Uterus (tissue), 4 donors: ENCODE results near the gene THEM4. TPM values are rescaled to one million over a fixed set of nuclear protein-coding genes. Genes with fewer than 3 reads are reported as not detected.

Experiments used
- DNase-seq, 2 donors: peaks; one replicate each; pipeline ENCODE4 v3.0.0-alpha.2; 2019 to 2020
- H3K27ac ChIP-seq, 2 donors: fragments of 200-600 bp; sonication (generic); 1 replicate in 1 of 2; 2 replicates in 1 of 2; pipeline ENCODE4 v1.5.1; 2016 to 2018
- H3K27me3 ChIP-seq, 2 donors: fragments of 200-600 bp; sonication (generic); one replicate each; pipeline ENCODE4 v1.5.1; 2018 to 2019; ENCODE audit warnings: control low read depth in 1 of 2
- H3K36me3 ChIP-seq, 2 donors: fragments of 200-600 bp; sonication (generic); one replicate each; pipeline ENCODE4 v1.5.1; 2019; ENCODE audit warnings: control low read depth in 1 of 2
- H3K4me1 ChIP-seq, 2 donors: fragments of 200-600 bp; sonication (generic); one replicate each; pipeline ENCODE4 v1.5.1; 2018 to 2019; ENCODE audit warnings: control low read depth in 1 of 2
- H3K4me3 ChIP-seq, 2 donors: fragments of 200-600 bp; sonication (generic); 1 replicate in 1 of 2; 2 replicates in 1 of 2; pipeline ENCODE4 v1.5.1; 2018 to 2019; ENCODE audit warnings: mild to moderate bottlenecking in 1 of 2
- H3K9me3 ChIP-seq, 2 donors: fragments of 200-600 bp; sonication (generic); one replicate each; pipeline ENCODE4 v1.5.1; 2019; ENCODE audit warnings: control low read depth in 1 of 2
- POLR2A ChIP-seq, 2 donors: fragments of 450-650 bp; IDR thresholded peaks; one replicate each; pipeline ENCODE4 v1.6.1; 2016; ENCODE audit warnings: antibody characterized with exemption in 2 of 2, mild to moderate bottlenecking in 1 of 2, moderate library complexity in 1 of 2
- intact Hi-C: fragments of 100-400 bp; cut with DNase I; formaldehyde crosslinking; loops from one replicate; pipeline ENCODE4 v1.15.1; 2023; ENCODE audit warnings: low total_unique reads
- total RNA-seq, 4 donors: library from RNA; depleted of rRNA in 3 of 4; stranded (reverse); fragments of >200 nt in 3 of 4; gene quantifications; one replicate each; pipeline versions ENCODE4 v1.1.0 to v1.2.4, GENCODE V29; 2014 to 2023
- TF ChIP-seq, protein P1 (sequence below), 4 experiments: fragments of 200-600 bp in 2 of 4; fragments of 450-650 bp in 2 of 4; sonication (generic) in 2 of 4; IDR thresholded peaks; one replicate each; pipeline ENCODE4 v1.5.1; 2016 to 2019; ENCODE audit warnings: antibody characterized with exemption in 4 of 4, mild to moderate bottlenecking in 2 of 4, moderate library complexity in 1 of 4
- donor health status: DM: yes; HTN: yes; CAD: no.

The THEM4 gene
- total RNA-seq, 4 donors from 2014 or later: 11.5 to 56.4 (median 18.3) TPM

DNA sequence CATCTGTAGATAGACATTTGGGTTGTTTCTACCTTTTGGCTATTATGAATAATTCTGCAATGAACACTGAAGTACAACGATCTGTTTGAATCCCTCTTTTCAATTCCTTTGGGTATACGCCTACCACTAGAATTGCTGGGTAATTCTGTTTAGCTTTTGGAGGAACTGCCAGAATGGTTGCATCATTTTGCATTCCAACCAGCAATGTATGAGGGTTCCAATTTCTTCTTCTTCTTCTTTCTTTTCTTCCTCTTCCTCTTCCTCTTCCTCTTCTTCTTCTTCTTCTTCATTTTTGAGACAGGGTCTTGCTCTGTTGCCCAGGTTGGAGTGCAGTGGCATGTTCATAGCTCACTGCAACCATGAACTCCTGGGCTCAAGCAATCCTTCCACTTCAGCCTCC is 42.0 kb downstream of the THEM4 start:
- H3K36me3 ChIP-seq: no peaks in the 10 kb centered on the region
- H3K4me3 ChIP-seq: no peak overlapping the region
- DNase-seq: no peak
- intact Hi-C loops: no loop called here
- H3K27me3 ChIP-seq: no peaks in the 10 kb centered on the region
- H3K9me3 ChIP-seq: no peaks in the 10 kb centered on the region
- no peak overlapping the region for H3K27ac ChIP-seq
- TF ChIP-seq POLR2A (IDR thresholded peaks at IDR 0.05): no peak
- no peaks in the 10 kb centered on the region for H3K4me1 ChIP-seq

DNA sequence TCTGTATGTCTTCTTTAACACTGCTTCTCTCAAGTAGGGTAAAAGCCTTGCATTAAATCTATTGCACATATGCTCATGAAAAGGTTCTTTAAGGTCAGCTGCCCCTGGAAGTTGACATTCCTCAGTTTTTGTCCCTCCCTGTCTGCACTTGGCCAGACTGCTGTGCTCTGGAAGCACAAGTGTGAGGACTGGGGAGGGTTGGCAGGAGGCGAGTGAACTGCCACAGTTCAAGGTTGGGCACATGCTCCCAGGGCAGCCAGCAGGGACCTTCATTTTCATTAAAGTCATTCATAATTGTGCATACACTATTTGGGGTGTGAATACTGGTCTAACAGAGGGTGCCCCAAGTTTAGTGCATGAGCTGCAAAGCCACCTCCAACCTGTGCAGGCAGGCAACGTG is 44.9 kb downstream of the THEM4 start:
- no peaks in the 10 kb centered on the region for H3K27me3 ChIP-seq
- H3K9me3 ChIP-seq: no peaks in the 10 kb centered on the region
- intact Hi-C loops: no loop called here
- no peak overlapping the region for H3K27ac ChIP-seq
- TF ChIP-seq, protein P1, sequence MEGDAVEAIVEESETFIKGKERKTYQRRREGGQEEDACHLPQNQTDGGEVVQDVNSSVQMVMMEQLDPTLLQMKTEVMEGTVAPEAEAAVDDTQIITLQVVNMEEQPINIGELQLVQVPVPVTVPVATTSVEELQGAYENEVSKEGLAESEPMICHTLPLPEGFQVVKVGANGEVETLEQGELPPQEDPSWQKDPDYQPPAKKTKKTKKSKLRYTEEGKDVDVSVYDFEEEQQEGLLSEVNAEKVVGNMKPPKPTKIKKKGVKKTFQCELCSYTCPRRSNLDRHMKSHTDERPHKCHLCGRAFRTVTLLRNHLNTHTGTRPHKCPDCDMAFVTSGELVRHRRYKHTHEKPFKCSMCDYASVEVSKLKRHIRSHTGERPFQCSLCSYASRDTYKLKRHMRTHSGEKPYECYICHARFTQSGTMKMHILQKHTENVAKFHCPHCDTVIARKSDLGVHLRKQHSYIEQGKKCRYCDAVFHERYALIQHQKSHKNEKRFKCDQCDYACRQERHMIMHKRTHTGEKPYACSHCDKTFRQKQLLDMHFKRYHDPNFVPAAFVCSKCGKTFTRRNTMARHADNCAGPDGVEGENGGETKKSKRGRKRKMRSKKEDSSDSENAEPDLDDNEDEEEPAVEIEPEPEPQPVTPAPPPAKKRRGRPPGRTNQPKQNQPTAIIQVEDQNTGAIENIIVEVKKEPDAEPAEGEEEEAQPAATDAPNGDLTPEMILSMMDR (IDR thresholded peaks at IDR 0.05): no peak
- TF ChIP-seq POLR2A (IDR thresholded peaks at IDR 0.05): no peak
- DNase-seq: no peak
- H3K4me1 ChIP-seq: no peaks in the 10 kb centered on the region
- H3K4me3 ChIP-seq: no peak overlapping the region
- H3K36me3 ChIP-seq: no peaks in the 10 kb centered on the region

DNA sequence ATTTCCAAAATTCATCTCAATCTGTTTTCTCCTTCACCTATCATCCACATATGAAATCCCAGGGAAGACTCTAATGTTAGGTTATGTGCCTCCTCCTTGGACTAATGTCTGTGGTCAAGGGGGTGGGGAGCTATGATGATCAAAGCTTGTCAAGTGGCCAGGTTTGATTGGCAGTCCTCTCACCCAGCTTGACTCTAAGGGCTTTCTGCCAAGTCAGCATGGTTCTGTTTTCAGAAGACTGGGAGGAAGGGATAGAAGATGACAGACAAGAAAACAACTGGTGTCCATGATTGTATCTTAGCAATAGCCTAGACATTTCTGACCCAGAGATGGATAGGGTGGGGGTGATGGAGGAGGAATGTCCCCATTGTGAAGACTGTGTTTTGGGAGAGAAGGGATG is 46.7 kb downstream of the THEM4 start:
- no peaks in the 10 kb centered on the region for H3K27me3 ChIP-seq
- H3K4me1 ChIP-seq: no peaks in the 10 kb centered on the region
- no peak overlapping the region for H3K4me3 ChIP-seq
- H3K27ac ChIP-seq: no peak overlapping the region
- no peak for DNase-seq
- TF ChIP-seq, protein P1 (IDR thresholded peaks at IDR 0.05): no peak
- no peak for TF ChIP-seq POLR2A (IDR thresholded peaks at IDR 0.05)
- H3K9me3 ChIP-seq: no peaks in the 10 kb centered on the region
- intact Hi-C loops: no loop called here
- H3K36me3 ChIP-seq: no peaks in the 10 kb centered on the region

DNA sequence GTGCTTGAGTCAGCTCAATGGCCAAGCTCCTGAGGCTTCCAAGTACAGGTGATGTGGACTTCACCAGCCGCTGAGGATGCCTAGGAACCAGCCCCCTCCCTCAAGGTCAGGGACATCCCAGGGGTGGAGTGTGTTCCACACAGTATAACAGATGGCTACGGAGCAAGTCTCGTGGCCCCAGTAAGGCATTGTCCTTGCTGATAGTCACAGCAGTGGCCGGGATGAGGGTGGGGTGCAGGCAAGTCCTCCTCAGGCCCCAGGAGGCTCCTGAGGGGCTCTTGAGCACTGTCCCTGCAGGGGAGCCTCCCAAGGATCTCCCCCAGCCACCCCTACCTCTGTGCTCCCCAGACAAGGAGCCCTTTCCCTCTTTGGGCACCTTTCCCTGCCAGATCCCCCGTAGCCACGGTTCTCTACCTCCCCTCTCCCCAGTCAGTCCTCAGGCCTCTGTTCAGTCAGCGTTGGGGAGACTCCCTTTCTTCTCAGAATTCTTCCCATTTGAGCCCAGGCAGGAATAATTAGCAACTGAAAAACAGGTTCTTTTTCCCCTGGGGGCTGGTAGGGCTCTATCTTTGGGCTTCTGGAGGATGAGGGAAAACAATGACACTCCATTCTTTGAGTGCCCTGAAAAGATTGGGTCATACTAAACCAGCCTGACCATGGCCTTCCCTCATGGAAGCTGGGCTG is 48.7 kb downstream of the THEM4 start:
- TF ChIP-seq POLR2A (IDR thresholded peaks at IDR 0.05): no peak
- TF ChIP-seq, protein P1 (IDR thresholded peaks at IDR 0.05): no peak
- Histone ChIP-seq H3K36me3 (no peaks in the 10 kb centered on the region), H3K9me3 (no peaks in the 10 kb centered on the region), H3K4me3 (no peak overlapping the region), H3K27ac (no peak overlapping the region), H3K27me3 (no peaks in the 10 kb centered on the region), H3K4me1 (no peaks in the 10 kb centered on the region)
- intact Hi-C loops: no loop called here
- no peak for DNase-seq

DNA sequence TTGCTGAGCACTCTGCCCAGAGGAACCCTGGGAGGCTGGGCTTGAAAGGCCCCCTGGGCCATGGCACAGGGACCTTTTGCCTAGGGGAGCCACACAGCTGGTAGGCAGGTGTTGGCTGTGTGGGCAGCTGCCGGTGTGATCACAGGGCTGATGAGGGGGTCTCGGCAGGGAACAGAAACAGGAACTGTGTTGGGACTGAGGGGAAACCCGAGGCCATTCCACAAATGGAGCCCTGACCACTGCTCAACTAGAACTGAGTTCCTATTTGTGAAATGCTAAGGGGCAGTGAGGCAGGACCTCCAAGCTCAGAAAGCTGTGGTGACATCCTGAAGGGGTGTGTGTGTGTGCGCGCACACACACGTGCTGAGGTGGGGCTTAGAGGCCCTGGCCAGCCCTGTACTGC is 49.4 kb downstream of the THEM4 start:
- TF ChIP-seq POLR2A (IDR thresholded peaks at IDR 0.05): no peak
- TF ChIP-seq, protein P1 (IDR thresholded peaks at IDR 0.05): no peak
- DNase-seq: no peak
- Histone ChIP-seq H3K36me3 (no peaks in the 10 kb centered on the region), H3K9me3 (no peaks in the 10 kb centered on the region), H3K4me1 (no peaks in the 10 kb centered on the region), H3K4me3 (no peak overlapping the region), H3K27me3 (no peaks in the 10 kb centered on the region), H3K27ac (no peak overlapping the region)
- intact Hi-C loops: no loop called here
